ENCODE results near the gene TRIM71. TPM values are rescaled to one million over a fixed set of nuclear protein-coding genes. Genes with fewer than 3 reads are reported as not detected.

Gene TRIM71
- total RNA-seq, 5 donors from 2014 or later (not counting 1 experiment from before 2014, with no cell fraction given): 0.05 to 0.32 (median 0.29) TPM; not detected in 1

GRCh38 chr3:32850226-32850625, 32.4 kb downstream of the TRIM71 start:
- Mint-ChIP-seq H3K4me3 (no peak overlapping the region), H3K27me3 (peaks cover 3 to 4% of the 10 kb centered on the region in 2 donors), H3K4me1 (no peaks in the 10 kb centered on the region), H3K36me3 (no peaks in the 10 kb centered on the region), H3K9me3 (no peaks in the 10 kb centered on the region), H3K27ac (no peak overlapping the region)
- H3K27me3 ChIP-seq (replicated peaks in 1 of 2; ENCODE audit: control insufficient read depth in 2 of 2, extremely low read depth in 1 of 2, insufficient read depth in 2 of 2, low read length in 1 of 2): peaks cover 0 to 7% of the 10 kb centered on the region in 2 experiments
- ChIA-PET CTCF (no interaction called here), POLR2A (no interaction called here)
- no peaks in the 10 kb centered on the region for H3K9me3 ChIP-seq
- no peaks in the 10 kb centered on the region for H3K36me3 ChIP-seq (ENCODE audit: control insufficient read depth in 2 of 2, extremely low read depth in 1 of 2, insufficient read depth in 1 of 2, low read length in 1 of 2)
- H3K27ac ChIP-seq (ENCODE audit: low read length): no peak overlapping the region
- H3K4me1 ChIP-seq (ENCODE audit: control insufficient read depth in 1 of 2, extremely low read depth in 1 of 2, insufficient read depth in 2 of 2, low read length in 2 of 2): no peaks in the 10 kb centered on the region
- 100% methylated on average over 1 of the region's 3 CpGs for WGBS (ENCODE audit: insufficient coverage)
- no peak for DNase-seq
- H3K4me3 ChIP-seq (ENCODE audit: control insufficient read depth in 1 of 2, extremely low read depth in 1 of 2, low read length in 1 of 2): no peak overlapping the region
- no peak for ATAC-seq (replicated peaks in 1 of 4)

GRCh38 chr3:32850636-32851035, 32.8 kb downstream of the TRIM71 start:
- WGBS (ENCODE audit: insufficient coverage): no CpG with 5 or more reads among the region's 5 CpGs
- Histone ChIP-seq H3K9me3 (no peaks in the 10 kb centered on the region), H3K4me3 (ENCODE audit: control insufficient read depth in 1 of 2, extremely low read depth in 1 of 2, low read length in 1 of 2) (no peak overlapping the region), H3K36me3 (ENCODE audit: control insufficient read depth in 2 of 2, extremely low read depth in 1 of 2, insufficient read depth in 1 of 2, low read length in 1 of 2) (no peaks in the 10 kb centered on the region), H3K27me3 (replicated peaks in 1 of 2; ENCODE audit: control insufficient read depth in 2 of 2, extremely low read depth in 1 of 2, insufficient read depth in 2 of 2, low read length in 1 of 2) (peaks cover 0 to 7% of the 10 kb centered on the region in 2 experiments), H3K4me1 (ENCODE audit: control insufficient read depth in 1 of 2, extremely low read depth in 1 of 2, insufficient read depth in 2 of 2, low read length in 2 of 2) (no peaks in the 10 kb centered on the region), H3K27ac (ENCODE audit: low read length) (no peak overlapping the region)
- Mint-ChIP-seq H3K27ac (no peak overlapping the region), H3K36me3 (no peaks in the 10 kb centered on the region), H3K27me3 (peaks cover 7 to 8% of the 10 kb centered on the region in 2 donors), H3K4me3 (no peak overlapping the region), H3K4me1 (no peaks in the 10 kb centered on the region), H3K9me3 (no peaks in the 10 kb centered on the region)
- ChIA-PET POLR2A (no interaction called here), CTCF (no interaction called here)
- no peak for ATAC-seq (replicated peaks in 1 of 4)
- no peak for DNase-seq

GRCh38 chr3:32852146-32852545, 34.3 kb downstream of the TRIM71 start:
- ChIA-PET CTCF (interaction anchor here (0.5 to 0.6 kb wide), 2 partner anchors 28 to 1649 kb away, joined by 3 read pairs; no protein-coding TSS in a partner anchor), POLR2A (interaction anchor here in 1 of 2 donors (0.5 kb wide), 1 partner anchor 507 kb away, joined by 3 read pairs; no protein-coding TSS in a partner anchor)
- no peak for ATAC-seq (replicated peaks in 1 of 4)
- peaks cover 7 to 8% of the 10 kb centered on the region in 2 donors for H3K27me3 Mint-ChIP-seq
- WGBS (ENCODE audit: insufficient coverage): 100% methylated on average over 1 of the region's 4 CpGs
- Histone ChIP-seq H3K36me3 (ENCODE audit: control insufficient read depth in 2 of 2, extremely low read depth in 1 of 2, insufficient read depth in 1 of 2, low read length in 1 of 2) (no peaks in the 10 kb centered on the region), H3K4me3 (ENCODE audit: control insufficient read depth in 1 of 2, extremely low read depth in 1 of 2, low read length in 1 of 2) (no peak overlapping the region), H3K9me3 (no peaks in the 10 kb centered on the region), H3K27ac (ENCODE audit: low read length) (no peak overlapping the region), H3K27me3 (replicated peaks in 1 of 2; ENCODE audit: control insufficient read depth in 2 of 2, extremely low read depth in 1 of 2, insufficient read depth in 2 of 2, low read length in 1 of 2) (peaks cover 0 to 4% of the 10 kb centered on the region in 2 experiments), H3K4me1 (ENCODE audit: control insufficient read depth in 1 of 2, extremely low read depth in 1 of 2, insufficient read depth in 2 of 2, low read length in 2 of 2) (no peaks in the 10 kb centered on the region)
- H3K27ac Mint-ChIP-seq: no peak overlapping the region
- DNase-seq: no peak
- no peaks in the 10 kb centered on the region for H3K4me1 Mint-ChIP-seq
- no peaks in the 10 kb centered on the region for H3K36me3 Mint-ChIP-seq
- H3K9me3 Mint-ChIP-seq: no peaks in the 10 kb centered on the region
- H3K4me3 Mint-ChIP-seq: no peak overlapping the region

- Histone ChIP-seq H3K27me3 (replicated peaks in 1 of 2; ENCODE audit: control insufficient read depth in 2 of 2, extremely low read depth in 1 of 2, insufficient read depth in 2 of 2, low read length in 1 of 2) (peaks cover 0 to 6% of the 10 kb centered on the region in 2 experiments), H3K9me3 (no peaks in the 10 kb centered on the region), H3K27ac (ENCODE audit: low read length) (no peak overlapping the region), H3K4me3 (ENCODE audit: control insufficient read depth in 1 of 2, extremely low read depth in 1 of 2, low read length in 1 of 2) (no peak overlapping the region), H3K4me1 (ENCODE audit: control insufficient read depth in 1 of 2, extremely low read depth in 1 of 2, insufficient read depth in 2 of 2, low read length in 2 of 2) (no peaks in the 10 kb centered on the region), H3K36me3 (ENCODE audit: control insufficient read depth in 2 of 2, extremely low read depth in 1 of 2, insufficient read depth in 1 of 2, low read length in 1 of 2) (no peaks in the 10 kb centered on the region)
- Mint-ChIP-seq H3K4me3 (no peak overlapping the region), H3K9me3 (no peaks in the 10 kb centered on the region), H3K4me1 (no peaks in the 10 kb centered on the region), H3K36me3 (no peaks in the 10 kb centered on the region), H3K27ac (no peak overlapping the region), H3K27me3 (peaks cover 6 to 7% of the 10 kb centered on the region in 2 donors)
- no peak for ATAC-seq (replicated peaks in 1 of 4)
- DNase-seq: no peak
- POLR2A ChIA-PET: no interaction called here
- WGBS (ENCODE audit: insufficient coverage): 71% methylated on average over 3 of the region's 3 CpGs
- CTCF ChIA-PET: no interaction called here
Measured at GRCh38 chr3:32855350-32855953, 37.7 kb downstream of the TRIM71 start.

- Mint-ChIP-seq H3K4me3 (no peak overlapping the region), H3K36me3 (no peaks in the 10 kb centered on the region), H3K27me3 (peaks cover 6 to 7% of the 10 kb centered on the region in 2 donors), H3K27ac (no peak overlapping the region), H3K9me3 (no peaks in the 10 kb centered on the region), H3K4me1 (no peaks in the 10 kb centered on the region)
- Histone ChIP-seq H3K27ac (ENCODE audit: low read length) (no peak overlapping the region), H3K4me3 (ENCODE audit: control insufficient read depth in 1 of 2, extremely low read depth in 1 of 2, low read length in 1 of 2) (no peak overlapping the region), H3K9me3 (no peaks in the 10 kb centered on the region), H3K36me3 (ENCODE audit: control insufficient read depth in 2 of 2, extremely low read depth in 1 of 2, insufficient read depth in 1 of 2, low read length in 1 of 2) (no peaks in the 10 kb centered on the region), H3K27me3 (replicated peaks in 1 of 2; ENCODE audit: control insufficient read depth in 2 of 2, extremely low read depth in 1 of 2, insufficient read depth in 2 of 2, low read length in 1 of 2) (peaks cover 0 to 6% of the 10 kb centered on the region in 2 experiments), H3K4me1 (ENCODE audit: control insufficient read depth in 1 of 2, extremely low read depth in 1 of 2, insufficient read depth in 2 of 2, low read length in 2 of 2) (no peaks in the 10 kb centered on the region)
- ChIA-PET POLR2A (no interaction called here), CTCF (interaction anchor here in 1 of 2 donors (0.7 kb wide), 1 partner anchor 54 kb away, joined by 10 read pairs; no protein-coding TSS in a partner anchor)
- 76% methylated on average over 5 of the region's 6 CpGs for WGBS (ENCODE audit: insufficient coverage)
- ATAC-seq (replicated peaks in 1 of 4) (no peak), DNase-seq (no peak)
Measured at GRCh38 chr3:32856355-32856889, 38.6 kb downstream of the TRIM71 start.

GRCh38 chr3:32856901-32857507, 39.2 kb downstream of the TRIM71 start:
- H3K4me1 ChIP-seq (ENCODE audit: control insufficient read depth in 1 of 2, extremely low read depth in 1 of 2, insufficient read depth in 2 of 2, low read length in 2 of 2): no peaks in the 10 kb centered on the region
- H3K9me3 ChIP-seq: no peaks in the 10 kb centered on the region
- no peak overlapping the region for H3K4me3 ChIP-seq (ENCODE audit: control insufficient read depth in 1 of 2, extremely low read depth in 1 of 2, low read length in 1 of 2)
- 82% methylated on average over 4 of the region's 6 CpGs for WGBS (ENCODE audit: insufficient coverage)
- no peak for DNase-seq
- no peak overlapping the region for H3K27ac Mint-ChIP-seq
- H3K27me3 Mint-ChIP-seq: peaks cover 6 to 7% of the 10 kb centered on the region in 2 donors
- H3K4me3 Mint-ChIP-seq: no peak overlapping the region
- no peak for ATAC-seq (replicated peaks in 1 of 4)
- CTCF ChIA-PET: interaction anchor here in 1 of 2 donors (0.7 kb wide), 1 partner anchor 53 kb away, joined by 10 read pairs; no protein-coding TSS in a partner anchor
- POLR2A ChIA-PET: no interaction called here
- H3K4me1 Mint-ChIP-seq: no peaks in the 10 kb centered on the region
- H3K27ac ChIP-seq (ENCODE audit: low read length): no peak overlapping the region
- H3K27me3 ChIP-seq (replicated peaks in 1 of 2; ENCODE audit: control insufficient read depth in 2 of 2, extremely low read depth in 1 of 2, insufficient read depth in 2 of 2, low read length in 1 of 2): peaks cover 0 to 6% of the 10 kb centered on the region in 2 experiments
- H3K36me3 Mint-ChIP-seq: no peaks in the 10 kb centered on the region
- H3K36me3 ChIP-seq (ENCODE audit: control insufficient read depth in 2 of 2, extremely low read depth in 1 of 2, insufficient read depth in 1 of 2, low read length in 1 of 2): no peaks in the 10 kb centered on the region
- no peaks in the 10 kb centered on the region for H3K9me3 Mint-ChIP-seq

Measured in T-cell (primary cell).